D341Med (cell line): Measurements from ENCODE around the gene FNDC3B.

Experiments
- DNase-seq: peaks from one replicate; pipeline ENCODE4 v3.0.0; 2012; ENCODE audit warnings: low spot score

FNDC3B gene

GRCh38 chr3:172094621-172095557, 55.5 kb downstream of the FNDC3B start:
- DNase-seq = no peak

DNA sequence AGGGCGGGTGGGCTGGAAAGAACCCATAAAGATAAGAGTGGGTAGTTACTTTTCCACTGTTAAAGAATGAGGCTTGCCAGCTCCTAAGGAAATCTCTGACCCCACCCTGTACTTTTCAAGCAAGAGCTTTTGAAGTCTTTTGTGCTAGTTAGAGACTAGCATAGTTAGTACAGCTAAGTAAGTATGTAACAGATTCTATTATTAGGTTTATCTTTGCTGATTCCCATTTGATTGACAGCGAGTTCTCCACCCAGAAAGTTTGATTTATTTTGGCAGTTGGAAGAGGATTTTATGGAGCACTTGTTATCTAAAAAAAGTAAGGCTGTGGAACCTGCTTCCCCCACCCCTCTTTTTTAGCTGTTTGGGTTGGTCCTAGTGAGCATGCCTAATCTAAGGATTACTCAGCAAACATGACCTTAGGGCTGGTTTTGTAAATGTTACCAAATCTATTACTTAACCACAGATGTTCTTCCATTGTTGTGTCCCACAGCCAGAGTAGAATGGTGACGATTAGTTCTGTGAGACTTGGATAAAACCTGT, 57.6 kb downstream of the FNDC3B start:
- no peak for DNase-seq

DNA sequence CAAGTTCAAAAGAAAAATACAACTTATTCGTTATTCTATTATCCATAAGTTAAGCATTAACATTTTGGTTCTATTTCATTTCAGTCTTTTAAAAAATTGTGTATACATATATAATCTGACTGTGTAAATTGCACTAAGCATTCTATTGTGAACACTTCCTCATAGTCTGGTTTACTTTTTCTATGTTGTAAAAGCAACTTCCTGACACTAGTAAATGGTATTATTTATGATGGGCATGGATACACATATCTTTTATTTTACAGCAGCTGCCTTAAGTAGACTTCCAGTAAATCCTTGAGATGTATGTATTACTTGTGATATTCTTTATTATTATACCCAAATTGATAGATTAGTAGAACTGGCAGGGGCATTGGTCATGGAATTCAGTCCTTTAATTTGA, 58.2 kb downstream of the FNDC3B start:
- no peak for DNase-seq

DNA sequence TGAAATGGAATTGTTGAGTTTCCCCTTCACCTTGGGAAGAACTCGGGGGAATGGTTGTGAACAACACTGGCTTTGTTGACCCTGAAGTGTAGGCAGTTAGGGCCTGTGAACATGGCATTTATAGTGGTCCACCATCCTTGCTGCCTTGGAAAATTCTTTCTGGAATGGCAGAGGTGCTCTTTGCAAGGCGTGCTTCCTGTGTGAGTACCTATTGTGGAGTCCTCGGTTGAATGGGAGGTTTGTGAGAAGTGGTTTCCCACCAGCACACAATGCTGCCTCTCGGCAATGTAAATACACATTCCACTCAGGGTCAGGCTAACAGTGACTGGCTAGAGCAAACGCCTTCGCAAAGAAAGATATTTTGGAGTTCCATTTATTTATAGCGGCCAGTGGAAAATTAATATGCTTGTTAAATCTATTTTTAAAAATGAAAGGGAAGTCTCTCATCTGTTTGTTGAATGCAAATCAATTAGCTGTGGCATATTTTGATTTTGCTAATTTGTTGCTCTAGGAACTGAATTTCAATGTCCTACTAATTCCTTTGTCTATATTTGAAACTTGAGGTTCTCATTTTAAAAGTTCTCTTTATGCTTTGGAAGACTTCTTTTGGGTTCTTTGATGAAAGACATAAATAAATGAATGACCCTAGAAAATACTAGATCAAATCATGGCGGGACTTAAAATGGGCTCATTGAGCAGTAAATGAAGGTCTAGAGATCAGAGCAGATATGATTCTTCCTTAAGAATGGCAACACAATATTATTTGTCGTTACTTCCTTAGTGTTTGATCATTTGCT, 59.5 kb downstream of the FNDC3B start:
- no peak for DNase-seq

DNA sequence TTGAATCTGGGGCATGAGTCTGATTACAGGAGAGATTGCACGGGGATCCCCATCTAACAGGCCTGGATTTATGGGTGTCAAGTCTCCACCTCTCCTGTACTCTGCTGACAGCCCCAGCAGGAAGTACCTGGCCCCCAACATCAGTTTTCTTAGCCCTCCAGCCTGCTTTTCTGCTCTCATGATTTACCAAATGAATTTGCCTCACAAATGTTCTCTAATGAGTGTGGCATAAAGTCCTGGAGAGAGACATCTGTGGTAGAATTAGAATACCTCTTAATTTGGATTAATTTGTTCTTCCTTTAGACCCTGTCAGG, 60.1 kb downstream of the FNDC3B start:
- no peak for DNase-seq

GRCh38 chr3:172100482-172100881, 61.1 kb downstream of the FNDC3B start:
- no peak for DNase-seq

GRCh38 chr3:172101107-172101506, 61.7 kb downstream of the FNDC3B start:
- DNase-seq = no peak

GRCh38 chr3:172102123-172102882, 62.9 kb downstream of the FNDC3B start:
- no peak for DNase-seq

GRCh38 chr3:172102883-172103310, 63.5 kb downstream of the FNDC3B start:
- no peak for DNase-seq

- no peak for DNase-seq
Observed at GRCh38 chr3:172103724-172104123, 64.3 kb downstream of the FNDC3B start.

- DNase-seq = no peak
Observed at GRCh38 chr3:172104471-172105072, 65.2 kb downstream of the FNDC3B start.

DNA sequence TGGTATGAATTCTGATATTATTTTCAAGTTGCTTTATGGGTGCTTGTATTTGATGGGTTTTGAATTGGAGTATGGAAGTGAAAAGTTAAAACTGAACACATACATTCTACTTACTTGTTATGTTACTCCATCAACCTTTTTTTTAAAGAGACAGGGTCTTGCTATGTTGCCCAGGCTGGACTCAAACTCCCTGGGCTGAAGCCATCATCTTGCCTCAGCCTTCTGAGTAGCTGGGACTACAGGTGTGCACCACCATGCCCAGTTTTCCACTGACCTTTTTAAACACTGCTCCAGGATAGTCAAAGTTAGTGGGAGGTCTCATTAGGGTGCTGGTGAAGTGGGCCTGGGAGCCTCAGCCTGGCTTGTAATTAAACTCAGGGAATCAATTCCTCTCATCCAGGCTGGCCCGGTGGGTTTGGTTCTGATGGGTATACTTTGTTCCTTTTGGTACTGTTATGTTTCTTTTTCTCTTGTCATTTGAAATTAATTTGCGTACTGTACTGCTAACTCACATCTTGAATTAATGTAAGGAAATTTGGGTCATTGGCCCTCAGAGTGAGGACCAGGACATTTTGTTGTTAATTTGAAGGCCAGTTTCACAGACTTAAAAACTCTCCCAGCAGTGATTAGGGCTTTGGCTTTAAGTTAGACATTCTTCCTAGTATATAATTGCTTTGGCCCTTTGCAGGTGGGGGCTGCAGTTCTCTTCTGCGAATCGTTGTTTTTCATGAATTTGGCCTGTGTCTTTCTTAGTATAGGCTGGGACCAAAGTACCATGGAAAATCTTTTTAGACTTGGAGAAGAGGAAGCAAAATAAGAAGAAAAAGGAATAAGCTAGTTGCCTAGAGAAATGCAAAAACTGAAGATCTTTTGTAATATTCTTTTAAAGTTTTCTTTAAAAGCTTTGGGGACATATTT, 66.9 kb downstream of the FNDC3B start:
- no peak for DNase-seq

- DNase-seq = no peak
Observed at GRCh38 chr3:172106989-172107388, 67.6 kb downstream of the FNDC3B start.

DNA sequence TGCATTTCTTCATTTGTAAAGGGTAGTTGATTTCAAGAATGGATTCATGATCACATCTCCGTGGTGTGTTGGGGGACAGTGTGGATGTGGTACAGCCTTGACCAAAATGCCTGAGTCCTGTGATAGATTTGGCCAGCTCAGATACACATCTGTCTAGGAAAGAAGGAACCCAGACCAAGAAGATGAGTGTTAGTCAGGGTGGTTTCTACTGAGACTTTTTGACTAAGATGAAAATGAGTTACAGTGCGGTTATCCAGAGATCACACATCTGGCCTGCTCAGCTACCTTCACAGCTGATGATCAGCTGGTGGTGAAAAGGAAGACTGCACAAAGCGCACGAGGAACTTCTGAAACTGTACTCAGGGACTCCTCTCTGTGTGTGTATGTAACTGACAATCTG, 68.0 kb downstream of the FNDC3B start:
- DNase-seq = no peak

DNA sequence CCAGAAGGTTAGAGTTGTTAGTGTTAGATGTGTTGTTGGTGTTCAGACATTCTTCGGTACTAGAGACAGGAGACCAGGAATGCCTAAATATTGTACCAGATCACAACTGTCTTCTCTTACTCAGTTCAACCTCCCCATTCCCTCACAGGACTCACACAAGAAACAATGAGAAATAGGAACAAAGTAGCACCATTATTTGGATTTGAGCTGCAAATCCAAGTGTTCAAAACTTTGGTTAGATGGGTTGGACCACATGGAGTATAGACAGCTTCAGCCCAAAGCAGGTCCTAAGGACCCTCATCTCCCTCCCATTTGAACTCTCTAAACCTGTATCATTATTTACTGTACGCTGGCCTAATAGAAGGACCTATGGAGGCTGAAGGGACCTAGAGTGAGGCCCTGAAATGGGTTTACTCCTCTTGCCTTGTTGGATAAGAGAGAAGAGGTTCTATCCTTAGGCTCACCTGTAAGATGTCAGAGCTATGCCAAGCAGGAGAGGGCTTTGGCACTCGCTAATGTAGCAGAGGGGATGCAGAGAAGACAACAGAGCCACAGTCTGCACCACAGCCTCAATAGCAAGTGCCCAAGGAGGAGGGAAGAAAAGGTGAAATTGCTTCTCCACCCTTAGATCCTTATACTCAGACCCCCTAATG, 70.9 kb downstream of the FNDC3B start:
- no peak for DNase-seq

DNA sequence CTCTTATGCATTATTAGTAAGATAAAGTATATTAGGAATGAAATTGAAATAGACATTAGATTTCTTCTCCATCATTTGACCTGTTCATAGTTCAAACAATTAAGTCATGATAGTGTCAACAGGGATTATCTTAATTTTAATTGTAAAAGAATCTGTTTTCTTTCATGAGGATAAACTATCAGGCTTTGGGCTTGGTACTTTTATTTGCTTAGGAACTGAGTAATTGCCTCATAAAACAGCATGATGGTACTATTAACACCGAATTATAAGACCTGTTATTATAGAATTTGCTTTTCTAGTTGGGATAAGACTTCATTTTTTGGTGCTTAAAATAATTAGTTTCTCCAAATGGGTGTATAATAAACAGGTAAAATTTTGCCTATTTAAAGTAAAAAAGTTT, 71.8 kb downstream of the FNDC3B start:
- no peak for DNase-seq

DNA sequence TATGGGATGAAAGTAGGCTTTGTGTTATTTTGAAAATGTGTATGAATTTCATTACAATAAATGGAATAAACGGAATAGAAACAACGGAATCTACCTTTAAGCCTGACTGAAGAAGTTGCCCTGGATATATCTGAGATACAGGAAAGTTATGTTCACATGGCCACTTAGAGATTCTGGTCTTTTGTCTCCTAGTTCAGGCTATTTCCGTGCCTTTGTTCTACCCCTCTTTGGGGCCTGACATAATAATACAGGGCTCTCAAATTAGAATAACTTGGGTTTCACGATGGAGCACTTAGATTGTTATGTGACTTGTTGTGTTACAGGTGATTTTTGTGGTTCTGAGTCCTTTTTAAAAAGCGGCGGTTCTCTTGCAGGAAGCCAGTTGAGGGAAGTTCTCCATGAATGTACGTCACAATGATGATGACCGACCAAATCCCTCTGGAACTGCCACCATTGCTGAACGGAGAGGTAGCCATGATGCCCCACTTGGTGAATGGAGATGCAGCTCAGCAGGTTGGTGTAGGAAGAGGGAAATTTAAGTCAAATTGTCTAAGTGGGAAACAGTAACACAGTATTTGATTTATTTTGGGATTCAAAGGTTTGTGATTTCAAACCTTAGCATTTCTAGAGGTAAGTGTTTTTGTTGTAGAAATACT, 72.8 kb downstream of the FNDC3B start:
- DNase-seq = no peak

DNA sequence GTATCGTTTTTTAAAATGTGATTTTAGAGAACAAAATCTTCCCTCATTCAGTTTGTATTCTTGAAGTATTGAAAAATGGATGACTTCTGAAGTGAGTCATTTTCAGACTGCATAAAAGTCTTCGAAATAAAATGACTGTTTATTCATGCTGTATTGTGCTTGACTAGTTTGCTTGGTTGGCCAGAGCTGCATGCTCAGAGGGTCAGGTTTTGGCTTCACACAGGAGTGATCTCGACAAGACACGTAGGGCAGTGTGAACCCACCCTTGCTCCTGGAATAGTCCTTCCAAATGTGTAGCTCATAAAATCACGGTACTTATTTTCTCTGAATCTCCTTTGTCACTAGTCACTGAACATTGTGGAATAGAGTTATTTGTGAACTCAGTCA, 73.3 kb downstream of the FNDC3B start:
- no peak for DNase-seq

- no peak for DNase-seq
Observed at GRCh38 chr3:172113710-172114109, 74.3 kb downstream of the FNDC3B start.

- no peak for DNase-seq
Observed at GRCh38 chr3:172115059-172115458, 75.7 kb downstream of the FNDC3B start.
